ENCODE results near the gene ATP9B. TPM values are rescaled to one million over a fixed set of nuclear protein-coding genes. Genes with fewer than 3 reads are reported as not detected.
"Not testable (repeated sequence)": the region's sequence is repeated elsewhere in the genome, so short reads cannot be mapped to it uniquely, and the experiment has no call there.

The ATP9B gene
- polyA plus RNA-seq, 1 of the 3 experiments (the other 2 are of a cell fraction), result 11.2 TPM

- no peak overlapping the region for H3K4me2 ChIP-seq
- H3K9ac ChIP-seq, result no peak overlapping the region
- no peaks in the 10 kb centered on the region for H3K9me2 ChIP-seq
- no peak for DNase-seq
- ChIA-PET CTCF (no interaction called here), POLR2A (no interaction called here)
- H3K79me2 ChIP-seq (ENCODE audit: insufficient read depth), result no peaks in the 10 kb centered on the region
- H2AFZ ChIP-seq (ENCODE audit: low read depth), result no peak overlapping the region
- no peaks in the 10 kb centered on the region for H3F3A ChIP-seq (replicated peaks; ENCODE audit: insufficient read depth)
- H3K27ac ChIP-seq (ENCODE audit: low read depth in 2 of 2, low read length in 1 of 2), result no peak overlapping the region
- TF ChIP-seq, protein P1, sequence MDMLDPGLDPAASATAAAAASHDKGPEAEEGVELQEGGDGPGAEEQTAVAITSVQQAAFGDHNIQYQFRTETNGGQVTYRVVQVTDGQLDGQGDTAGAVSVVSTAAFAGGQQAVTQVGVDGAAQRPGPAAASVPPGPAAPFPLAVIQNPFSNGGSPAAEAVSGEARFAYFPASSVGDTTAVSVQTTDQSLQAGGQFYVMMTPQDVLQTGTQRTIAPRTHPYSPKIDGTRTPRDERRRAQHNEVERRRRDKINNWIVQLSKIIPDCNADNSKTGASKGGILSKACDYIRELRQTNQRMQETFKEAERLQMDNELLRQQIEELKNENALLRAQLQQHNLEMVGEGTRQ (IDR thresholded peaks at IDR 0.05; ENCODE audit: borderline replicate concordance, low read depth, low read length), result no peak
- TF ChIP-seq FOXJ3 (CRISPR knock-in tag; IDR thresholded peaks at IDR 0.05) (no peak), TAF1 (IDR thresholded peaks at IDR 0.05; ENCODE audit: borderline replicate concordance, low read depth, low read length) (no peak), MXI1 (IDR thresholded peaks at IDR 0.05; ENCODE audit: low read depth, low read length) (no peak), POLR2AphosphoS5 (IDR thresholded peaks at IDR 0.05; ENCODE audit: low read depth, low read length) (no peak)
- TF ChIP-seq, protein P2, sequence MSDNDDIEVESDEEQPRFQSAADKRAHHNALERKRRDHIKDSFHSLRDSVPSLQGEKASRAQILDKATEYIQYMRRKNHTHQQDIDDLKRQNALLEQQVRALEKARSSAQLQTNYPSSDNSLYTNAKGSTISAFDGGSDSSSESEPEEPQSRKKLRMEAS (IDR thresholded peaks at IDR 0.05; ENCODE audit: low read depth), result no peak
- no peaks in the 10 kb centered on the region for H3K27me3 ChIP-seq (ENCODE audit: insufficient read depth)
- H3K9me3 ChIP-seq, result no peaks in the 10 kb centered on the region
- no peak overlapping the region for H3K4me3 ChIP-seq (ENCODE audit: low read depth in 2 of 2, low read length in 1 of 2)
- 94% methylated on average over 8 of the region's 8 CpGs for WGBS (ENCODE audit: low lambda C conversion rate)
- peaks cover 0 to 3% of the 10 kb centered on the region in 2 experiments for H3K36me3 ChIP-seq (replicated peaks in 1 of 2; ENCODE audit: control insufficient read depth in 1 of 2, insufficient read depth in 2 of 2, low read length in 1 of 2)
- peaks cover 0 to 6% of the 10 kb centered on the region in 2 experiments; a peak in 1 of 4 replicates for H3K4me1 ChIP-seq (ENCODE audit: control insufficient read depth in 1 of 2, insufficient read depth in 2 of 2, low read depth in 1 of 2, low read length in 1 of 2)
- no peaks in the 10 kb centered on the region for H4K20me1 ChIP-seq (ENCODE audit: insufficient read depth)
These were observed 190.8 kb downstream of the ATP9B start for GRCh38 chr18:79260023-79260422.

- H3K9me3 ChIP-seq, result no peaks in the 10 kb centered on the region
- H3K27me3 ChIP-seq (ENCODE audit: insufficient read depth), result no peaks in the 10 kb centered on the region
- peaks cover 0 to 3% of the 10 kb centered on the region in 2 experiments for H3K36me3 ChIP-seq (replicated peaks in 1 of 2; ENCODE audit: control insufficient read depth in 1 of 2, insufficient read depth in 2 of 2, low read length in 1 of 2)
- no peak overlapping the region for H3K9ac ChIP-seq
- no peak overlapping the region for H3K4me3 ChIP-seq (ENCODE audit: low read depth in 2 of 2, low read length in 1 of 2)
- H3F3A ChIP-seq (replicated peaks; ENCODE audit: insufficient read depth), result no peaks in the 10 kb centered on the region
- H3K9me2 ChIP-seq, result no peaks in the 10 kb centered on the region
- ChIA-PET POLR2A (no interaction called here), CTCF (no interaction called here)
- no peaks in the 10 kb centered on the region for H3K79me2 ChIP-seq (ENCODE audit: insufficient read depth)
- TF ChIP-seq RXRA (IDR thresholded peaks at IDR 0.05; ENCODE audit: borderline replicate concordance, low read depth) (no peak), CHD2 (IDR thresholded peaks at IDR 0.05; ENCODE audit: low read length, partially characterized antibody) (no peak), EP300 (IDR thresholded peaks at IDR 0.05; ENCODE audit: borderline replicate concordance in 1 of 2, low read depth in 1 of 2, low read length in 1 of 2) (no peak), MEF2A (IDR thresholded peaks at IDR 0.05; ENCODE audit: borderline replicate concordance, low read depth) (no peak), NRF1 (IDR thresholded peaks at IDR 0.05; ENCODE audit: low read depth, low read length) (no peak), SMC3 (IDR thresholded peaks at IDR 0.05; ENCODE audit: low read depth, low read length) (no peak), MXI1 (IDR thresholded peaks at IDR 0.05; ENCODE audit: low read depth, low read length) (no peak), RFX5 (IDR thresholded peaks at IDR 0.05; ENCODE audit: low read length) (no peak), NFIC (IDR thresholded peaks at IDR 0.05; ENCODE audit: borderline replicate concordance) (no peak), POLR2AphosphoS5 (IDR thresholded peaks at IDR 0.05; ENCODE audit: low read depth, low read length) (no peak), PBX3 (IDR thresholded peaks at IDR 0.05) (no peak), GATA2 (CRISPR knock-in tag; IDR thresholded peaks at IDR 0.05) (no peak), SIN3A (IDR thresholded peaks at IDR 0.05; ENCODE audit: borderline replicate concordance, low read depth, low read length) (no peak), FOXM1 (IDR thresholded peaks at IDR 0.05; ENCODE audit: low read depth) (no peak), GABPA (IDR thresholded peaks at IDR 0.05; ENCODE audit: low read depth) (no peak), IRF3 (IDR thresholded peaks at IDR 0.05; ENCODE audit: low read depth, low read length) (no peak), ELF1 (IDR thresholded peaks at IDR 0.05) (no peak)
- peaks cover 0 to 6% of the 10 kb centered on the region in 2 experiments; a peak in 1 of 4 replicates for H3K4me1 ChIP-seq (ENCODE audit: control insufficient read depth in 1 of 2, insufficient read depth in 2 of 2, low read depth in 1 of 2, low read length in 1 of 2)
- H2AFZ ChIP-seq (ENCODE audit: low read depth), result no peak overlapping the region
- no peaks in the 10 kb centered on the region for H4K20me1 ChIP-seq (ENCODE audit: insufficient read depth)
- H3K4me2 ChIP-seq, result no peak overlapping the region
- no peak overlapping the region for H3K27ac ChIP-seq (ENCODE audit: low read depth in 2 of 2, low read length in 1 of 2)
- no peak for DNase-seq
- 95% methylated on average over 1 of the region's 1 CpG for WGBS (ENCODE audit: low lambda C conversion rate)
These were observed 191.3 kb downstream of the ATP9B start for GRCh38 chr18:79260510-79260909.

GRCh38 chr18:79265068-79265467 is 195.9 kb downstream of the ATP9B start:
- H3K9ac ChIP-seq; DNase-seq; H2AFZ ChIP-seq (ENCODE audit: low read depth); H3K79me2 ChIP-seq (ENCODE audit: insufficient read depth); H3K36me3 ChIP-seq (replicated peaks in 1 of 2; ENCODE audit: control insufficient read depth in 1 of 2, insufficient read depth in 2 of 2, low read length in 1 of 2); H3K27me3 ChIP-seq (ENCODE audit: insufficient read depth); CTCF ChIA-PET; H3F3A ChIP-seq (replicated peaks; ENCODE audit: insufficient read depth); H3K27ac ChIP-seq (ENCODE audit: low read depth in 2 of 2, low read length in 1 of 2); H3K9me2 ChIP-seq; H3K4me1 ChIP-seq (ENCODE audit: control insufficient read depth in 1 of 2, insufficient read depth in 2 of 2, low read depth in 1 of 2, low read length in 1 of 2); H4K20me1 ChIP-seq (ENCODE audit: insufficient read depth); POLR2A ChIA-PET; H3K4me2 ChIP-seq; H3K9me3 ChIP-seq; H3K4me3 ChIP-seq (ENCODE audit: low read depth in 2 of 2, low read length in 1 of 2): not testable (repeated sequence)
- WGBS (ENCODE audit: low lambda C conversion rate), result 95% methylated on average over 9 of the region's 9 CpGs
